ENCODE data around the gene AEBP1. TPM values are rescaled to one million over a fixed set of nuclear protein-coding genes. Genes with fewer than 3 reads are reported as not detected.

Gene AEBP1
- total RNA-seq, 1 experiment from 2014 or later: 50.8 TPM

GRCh38 chr7:44064791-44065430, 39.2 kb upstream of the AEBP1 start (continued):
- TF ChIP-seq, protein P1, sequence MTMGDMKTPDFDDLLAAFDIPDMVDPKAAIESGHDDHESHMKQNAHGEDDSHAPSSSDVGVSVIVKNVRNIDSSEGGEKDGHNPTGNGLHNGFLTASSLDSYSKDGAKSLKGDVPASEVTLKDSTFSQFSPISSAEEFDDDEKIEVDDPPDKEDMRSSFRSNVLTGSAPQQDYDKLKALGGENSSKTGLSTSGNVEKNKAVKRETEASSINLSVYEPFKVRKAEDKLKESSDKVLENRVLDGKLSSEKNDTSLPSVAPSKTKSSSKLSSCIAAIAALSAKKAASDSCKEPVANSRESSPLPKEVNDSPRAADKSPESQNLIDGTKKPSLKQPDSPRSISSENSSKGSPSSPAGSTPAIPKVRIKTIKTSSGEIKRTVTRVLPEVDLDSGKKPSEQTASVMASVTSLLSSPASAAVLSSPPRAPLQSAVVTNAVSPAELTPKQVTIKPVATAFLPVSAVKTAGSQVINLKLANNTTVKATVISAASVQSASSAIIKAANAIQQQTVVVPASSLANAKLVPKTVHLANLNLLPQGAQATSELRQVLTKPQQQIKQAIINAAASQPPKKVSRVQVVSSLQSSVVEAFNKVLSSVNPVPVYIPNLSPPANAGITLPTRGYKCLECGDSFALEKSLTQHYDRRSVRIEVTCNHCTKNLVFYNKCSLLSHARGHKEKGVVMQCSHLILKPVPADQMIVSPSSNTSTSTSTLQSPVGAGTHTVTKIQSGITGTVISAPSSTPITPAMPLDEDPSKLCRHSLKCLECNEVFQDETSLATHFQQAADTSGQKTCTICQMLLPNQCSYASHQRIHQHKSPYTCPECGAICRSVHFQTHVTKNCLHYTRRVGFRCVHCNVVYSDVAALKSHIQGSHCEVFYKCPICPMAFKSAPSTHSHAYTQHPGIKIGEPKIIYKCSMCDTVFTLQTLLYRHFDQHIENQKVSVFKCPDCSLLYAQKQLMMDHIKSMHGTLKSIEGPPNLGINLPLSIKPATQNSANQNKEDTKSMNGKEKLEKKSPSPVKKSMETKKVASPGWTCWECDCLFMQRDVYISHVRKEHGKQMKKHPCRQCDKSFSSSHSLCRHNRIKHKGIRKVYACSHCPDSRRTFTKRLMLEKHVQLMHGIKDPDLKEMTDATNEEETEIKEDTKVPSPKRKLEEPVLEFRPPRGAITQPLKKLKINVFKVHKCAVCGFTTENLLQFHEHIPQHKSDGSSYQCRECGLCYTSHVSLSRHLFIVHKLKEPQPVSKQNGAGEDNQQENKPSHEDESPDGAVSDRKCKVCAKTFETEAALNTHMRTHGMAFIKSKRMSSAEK (CRISPR knock-in tag; IDR thresholded peaks at IDR 0.05; ENCODE audit: borderline replicate concordance): no peak
- TF ChIP-seq, protein P2, sequence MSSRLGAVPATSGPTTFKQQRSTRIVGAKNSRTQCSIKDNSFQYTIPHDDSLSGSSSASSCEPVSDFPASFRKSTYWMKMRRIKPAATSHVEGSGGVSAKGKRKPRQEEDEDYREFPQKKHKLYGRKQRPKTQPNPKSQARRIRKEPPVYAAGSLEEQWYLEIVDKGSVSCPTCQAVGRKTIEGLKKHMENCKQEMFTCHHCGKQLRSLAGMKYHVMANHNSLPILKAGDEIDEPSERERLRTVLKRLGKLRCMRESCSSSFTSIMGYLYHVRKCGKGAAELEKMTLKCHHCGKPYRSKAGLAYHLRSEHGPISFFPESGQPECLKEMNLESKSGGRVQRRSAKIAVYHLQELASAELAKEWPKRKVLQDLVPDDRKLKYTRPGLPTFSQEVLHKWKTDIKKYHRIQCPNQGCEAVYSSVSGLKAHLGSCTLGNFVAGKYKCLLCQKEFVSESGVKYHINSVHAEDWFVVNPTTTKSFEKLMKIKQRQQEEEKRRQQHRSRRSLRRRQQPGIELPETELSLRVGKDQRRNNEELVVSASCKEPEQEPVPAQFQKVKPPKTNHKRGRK (CRISPR knock-in tag; IDR thresholded peaks at IDR 0.05; ENCODE audit: borderline replicate concordance): no peak
- TF ChIP-seq, protein P3, sequence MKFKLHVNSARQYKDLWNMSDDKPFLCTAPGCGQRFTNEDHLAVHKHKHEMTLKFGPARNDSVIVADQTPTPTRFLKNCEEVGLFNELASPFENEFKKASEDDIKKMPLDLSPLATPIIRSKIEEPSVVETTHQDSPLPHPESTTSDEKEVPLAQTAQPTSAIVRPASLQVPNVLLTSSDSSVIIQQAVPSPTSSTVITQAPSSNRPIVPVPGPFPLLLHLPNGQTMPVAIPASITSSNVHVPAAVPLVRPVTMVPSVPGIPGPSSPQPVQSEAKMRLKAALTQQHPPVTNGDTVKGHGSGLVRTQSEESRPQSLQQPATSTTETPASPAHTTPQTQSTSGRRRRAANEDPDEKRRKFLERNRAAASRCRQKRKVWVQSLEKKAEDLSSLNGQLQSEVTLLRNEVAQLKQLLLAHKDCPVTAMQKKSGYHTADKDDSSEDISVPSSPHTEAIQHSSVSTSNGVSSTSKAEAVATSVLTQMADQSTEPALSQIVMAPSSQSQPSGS (CRISPR knock-in tag; IDR thresholded peaks at IDR 0.05; ENCODE audit: borderline replicate concordance, low read depth): no peak

DNA sequence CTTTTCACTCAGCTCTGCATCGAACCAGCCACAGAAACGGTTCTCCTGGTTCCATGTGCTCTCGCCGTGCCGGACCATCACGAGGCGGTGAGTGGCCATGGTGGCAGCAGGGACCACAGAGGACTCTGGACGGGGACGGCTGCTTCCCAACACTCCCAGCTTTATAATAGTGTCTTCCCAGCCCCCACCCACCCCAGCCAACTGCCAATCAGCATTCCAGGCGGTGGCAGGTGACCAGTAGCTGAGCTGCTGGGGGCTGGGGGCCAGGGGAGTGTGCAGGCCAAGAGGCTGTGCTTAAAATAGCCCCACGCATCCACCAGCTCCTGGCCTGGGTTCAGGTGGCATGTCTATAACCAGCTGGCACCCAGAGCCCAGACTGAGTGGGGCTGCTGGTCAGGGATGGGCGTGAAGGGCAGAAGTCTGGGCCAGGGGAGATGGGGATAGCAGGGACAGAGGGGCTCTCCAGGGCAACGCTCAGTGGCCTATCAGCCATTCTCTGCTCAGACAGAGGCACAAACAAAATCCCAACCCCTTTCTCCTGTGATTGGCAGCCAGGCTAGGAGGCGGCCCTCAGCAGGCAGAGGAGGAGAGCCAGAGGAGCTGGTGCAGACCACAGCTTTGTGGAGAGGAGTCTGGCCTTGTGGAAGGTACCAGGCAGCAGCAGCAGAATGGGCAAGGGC, 38.6 kb upstream of the AEBP1 start, which contains the start of gene PGAM2:
TSS of gene PGAM2 (minus strand) at position 137 of the 680 bp plus-strand sequence. CDS start at position 99, 38 bp downstream.
- H3K36me3 Mint-ChIP-seq: peaks cover 6% of the 10 kb centered on the region; the same call in 1 of the 2 replicates
- H3K27ac Mint-ChIP-seq: no peak within 1 kb of the TSS
- H3K4me1 Mint-ChIP-seq: peaks cover 32% of the 10 kb centered on the region
- DNase-seq (ENCODE audit: low spot score) (peak; percentile 61), ATAC-seq (peak; percentile 65)
- TF ChIP-seq, protein P4, sequence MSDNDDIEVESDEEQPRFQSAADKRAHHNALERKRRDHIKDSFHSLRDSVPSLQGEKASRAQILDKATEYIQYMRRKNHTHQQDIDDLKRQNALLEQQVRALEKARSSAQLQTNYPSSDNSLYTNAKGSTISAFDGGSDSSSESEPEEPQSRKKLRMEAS (CRISPR knock-in tag; IDR thresholded peaks at IDR 0.05): 0 out of 2 replicates have a peak, but pooled peaks have one; percentile 1
- TF ChIP-seq, protein P5, sequence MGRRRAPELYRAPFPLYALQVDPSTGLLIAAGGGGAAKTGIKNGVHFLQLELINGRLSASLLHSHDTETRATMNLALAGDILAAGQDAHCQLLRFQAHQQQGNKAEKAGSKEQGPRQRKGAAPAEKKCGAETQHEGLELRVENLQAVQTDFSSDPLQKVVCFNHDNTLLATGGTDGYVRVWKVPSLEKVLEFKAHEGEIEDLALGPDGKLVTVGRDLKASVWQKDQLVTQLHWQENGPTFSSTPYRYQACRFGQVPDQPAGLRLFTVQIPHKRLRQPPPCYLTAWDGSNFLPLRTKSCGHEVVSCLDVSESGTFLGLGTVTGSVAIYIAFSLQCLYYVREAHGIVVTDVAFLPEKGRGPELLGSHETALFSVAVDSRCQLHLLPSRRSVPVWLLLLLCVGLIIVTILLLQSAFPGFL (CRISPR knock-in tag; IDR thresholded peaks at IDR 0.05; ENCODE audit: borderline replicate concordance): no peak
- TF ChIP-seq SP1 (CRISPR knock-in tag; conservative IDR thresholded peaks at IDR 0.05) (0 out of 2 replicates have a peak, but pooled peaks have one; percentile 28), ERG (CRISPR knock-in tag; IDR thresholded peaks at IDR 0.05) (no peak), GTF2I (CRISPR knock-in tag; conservative IDR thresholded peaks at IDR 0.05) (no peak), TCF7 (CRISPR knock-in tag; IDR thresholded peaks at IDR 0.05; ENCODE audit: low read depth) (no peak), PRRX2 (CRISPR knock-in tag; IDR thresholded peaks at IDR 0.05) (no peak), USF1 (CRISPR knock-in tag; IDR thresholded peaks at IDR 0.05) (peak; percentile 37; the same call in 1 of the 2 replicates)
- TF ChIP-seq, protein P6, sequence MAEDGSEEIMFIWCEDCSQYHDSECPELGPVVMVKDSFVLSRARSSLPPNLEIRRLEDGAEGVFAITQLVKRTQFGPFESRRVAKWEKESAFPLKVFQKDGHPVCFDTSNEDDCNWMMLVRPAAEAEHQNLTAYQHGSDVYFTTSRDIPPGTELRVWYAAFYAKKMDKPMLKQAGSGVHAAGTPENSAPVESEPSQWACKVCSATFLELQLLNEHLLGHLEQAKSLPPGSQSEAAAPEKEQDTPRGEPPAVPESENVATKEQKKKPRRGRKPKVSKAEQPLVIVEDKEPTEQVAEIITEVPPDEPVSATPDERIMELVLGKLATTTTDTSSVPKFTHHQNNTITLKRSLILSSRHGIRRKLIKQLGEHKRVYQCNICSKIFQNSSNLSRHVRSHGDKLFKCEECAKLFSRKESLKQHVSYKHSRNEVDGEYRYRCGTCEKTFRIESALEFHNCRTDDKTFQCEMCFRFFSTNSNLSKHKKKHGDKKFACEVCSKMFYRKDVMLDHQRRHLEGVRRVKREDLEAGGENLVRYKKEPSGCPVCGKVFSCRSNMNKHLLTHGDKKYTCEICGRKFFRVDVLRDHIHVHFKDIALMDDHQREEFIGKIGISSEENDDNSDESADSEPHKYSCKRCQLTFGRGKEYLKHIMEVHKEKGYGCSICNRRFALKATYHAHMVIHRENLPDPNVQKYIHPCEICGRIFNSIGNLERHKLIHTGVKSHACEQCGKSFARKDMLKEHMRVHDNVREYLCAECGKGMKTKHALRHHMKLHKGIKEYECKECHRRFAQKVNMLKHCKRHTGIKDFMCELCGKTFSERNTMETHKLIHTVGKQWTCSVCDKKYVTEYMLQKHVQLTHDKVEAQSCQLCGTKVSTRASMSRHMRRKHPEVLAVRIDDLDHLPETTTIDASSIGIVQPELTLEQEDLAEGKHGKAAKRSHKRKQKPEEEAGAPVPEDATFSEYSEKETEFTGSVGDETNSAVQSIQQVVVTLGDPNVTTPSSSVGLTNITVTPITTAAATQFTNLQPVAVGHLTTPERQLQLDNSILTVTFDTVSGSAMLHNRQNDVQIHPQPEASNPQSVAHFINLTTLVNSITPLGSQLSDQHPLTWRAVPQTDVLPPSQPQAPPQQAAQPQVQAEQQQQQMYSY (CRISPR knock-in tag; IDR thresholded peaks at IDR 0.05): peak; percentile 94
- TF ChIP-seq, protein P7, sequence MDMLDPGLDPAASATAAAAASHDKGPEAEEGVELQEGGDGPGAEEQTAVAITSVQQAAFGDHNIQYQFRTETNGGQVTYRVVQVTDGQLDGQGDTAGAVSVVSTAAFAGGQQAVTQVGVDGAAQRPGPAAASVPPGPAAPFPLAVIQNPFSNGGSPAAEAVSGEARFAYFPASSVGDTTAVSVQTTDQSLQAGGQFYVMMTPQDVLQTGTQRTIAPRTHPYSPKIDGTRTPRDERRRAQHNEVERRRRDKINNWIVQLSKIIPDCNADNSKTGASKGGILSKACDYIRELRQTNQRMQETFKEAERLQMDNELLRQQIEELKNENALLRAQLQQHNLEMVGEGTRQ (CRISPR knock-in tag; IDR thresholded peaks at IDR 0.05): peak; percentile 70
- TF ChIP-seq, protein P3 (CRISPR knock-in tag; IDR thresholded peaks at IDR 0.05; ENCODE audit: borderline replicate concordance, low read depth): no peak
- ChIA-PET POLR2A (interaction anchor here (0.6 to 1.3 kb wide), 2 partner anchors 21 to 46 kb away, joined by 3 read pairs; partner anchors contain the start of gene DBNL), CTCF (interaction anchor here (0.9 to 2.6 kb wide), 8 partner anchors 36 to 499 kb away, joined by 3 to 8 read pairs (median 4); partner anchors contain the start of gene AEBP1)
- H3K4me3 Mint-ChIP-seq: peak within 1 kb of the TSS; percentile 61
- H3K27me3 Mint-ChIP-seq (ENCODE audit: low read depth): peaks cover 34% of the 10 kb centered on the region
- H3K9me3 Mint-ChIP-seq: no peaks in the 10 kb centered on the region

Measured in WTC11 (cell line).